ENCODE data around the gene RNF114.

RNF114 gene, protein sequence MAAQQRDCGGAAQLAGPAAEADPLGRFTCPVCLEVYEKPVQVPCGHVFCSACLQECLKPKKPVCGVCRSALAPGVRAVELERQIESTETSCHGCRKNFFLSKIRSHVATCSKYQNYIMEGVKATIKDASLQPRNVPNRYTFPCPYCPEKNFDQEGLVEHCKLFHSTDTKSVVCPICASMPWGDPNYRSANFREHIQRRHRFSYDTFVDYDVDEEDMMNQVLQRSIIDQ

GRCh38 chr20:49936153-49937026 is at the start of gene RNF114:
TSS of gene RNF114 (plus strand) at chr20:49936397. CDS start at chr20:49936413, 16 bp downstream.
- TF ChIP-seq, protein P1, sequence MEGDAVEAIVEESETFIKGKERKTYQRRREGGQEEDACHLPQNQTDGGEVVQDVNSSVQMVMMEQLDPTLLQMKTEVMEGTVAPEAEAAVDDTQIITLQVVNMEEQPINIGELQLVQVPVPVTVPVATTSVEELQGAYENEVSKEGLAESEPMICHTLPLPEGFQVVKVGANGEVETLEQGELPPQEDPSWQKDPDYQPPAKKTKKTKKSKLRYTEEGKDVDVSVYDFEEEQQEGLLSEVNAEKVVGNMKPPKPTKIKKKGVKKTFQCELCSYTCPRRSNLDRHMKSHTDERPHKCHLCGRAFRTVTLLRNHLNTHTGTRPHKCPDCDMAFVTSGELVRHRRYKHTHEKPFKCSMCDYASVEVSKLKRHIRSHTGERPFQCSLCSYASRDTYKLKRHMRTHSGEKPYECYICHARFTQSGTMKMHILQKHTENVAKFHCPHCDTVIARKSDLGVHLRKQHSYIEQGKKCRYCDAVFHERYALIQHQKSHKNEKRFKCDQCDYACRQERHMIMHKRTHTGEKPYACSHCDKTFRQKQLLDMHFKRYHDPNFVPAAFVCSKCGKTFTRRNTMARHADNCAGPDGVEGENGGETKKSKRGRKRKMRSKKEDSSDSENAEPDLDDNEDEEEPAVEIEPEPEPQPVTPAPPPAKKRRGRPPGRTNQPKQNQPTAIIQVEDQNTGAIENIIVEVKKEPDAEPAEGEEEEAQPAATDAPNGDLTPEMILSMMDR (IDR thresholded peaks at IDR 0.05; ENCODE audit: insufficient read depth, missing control alignments), result no peak
- DNase-seq (ENCODE audit: insufficient read length, low spot score) (peak; percentile 77), FAIRE-seq (no peak)

- TF ChIP-seq, protein P1 (IDR thresholded peaks at IDR 0.05; ENCODE audit: insufficient read depth, missing control alignments), result no peak
- no peak for FAIRE-seq
Observed at GRCh38 chr20:49886571-49887213, 49.5 kb upstream of the RNF114 start.

DNA sequence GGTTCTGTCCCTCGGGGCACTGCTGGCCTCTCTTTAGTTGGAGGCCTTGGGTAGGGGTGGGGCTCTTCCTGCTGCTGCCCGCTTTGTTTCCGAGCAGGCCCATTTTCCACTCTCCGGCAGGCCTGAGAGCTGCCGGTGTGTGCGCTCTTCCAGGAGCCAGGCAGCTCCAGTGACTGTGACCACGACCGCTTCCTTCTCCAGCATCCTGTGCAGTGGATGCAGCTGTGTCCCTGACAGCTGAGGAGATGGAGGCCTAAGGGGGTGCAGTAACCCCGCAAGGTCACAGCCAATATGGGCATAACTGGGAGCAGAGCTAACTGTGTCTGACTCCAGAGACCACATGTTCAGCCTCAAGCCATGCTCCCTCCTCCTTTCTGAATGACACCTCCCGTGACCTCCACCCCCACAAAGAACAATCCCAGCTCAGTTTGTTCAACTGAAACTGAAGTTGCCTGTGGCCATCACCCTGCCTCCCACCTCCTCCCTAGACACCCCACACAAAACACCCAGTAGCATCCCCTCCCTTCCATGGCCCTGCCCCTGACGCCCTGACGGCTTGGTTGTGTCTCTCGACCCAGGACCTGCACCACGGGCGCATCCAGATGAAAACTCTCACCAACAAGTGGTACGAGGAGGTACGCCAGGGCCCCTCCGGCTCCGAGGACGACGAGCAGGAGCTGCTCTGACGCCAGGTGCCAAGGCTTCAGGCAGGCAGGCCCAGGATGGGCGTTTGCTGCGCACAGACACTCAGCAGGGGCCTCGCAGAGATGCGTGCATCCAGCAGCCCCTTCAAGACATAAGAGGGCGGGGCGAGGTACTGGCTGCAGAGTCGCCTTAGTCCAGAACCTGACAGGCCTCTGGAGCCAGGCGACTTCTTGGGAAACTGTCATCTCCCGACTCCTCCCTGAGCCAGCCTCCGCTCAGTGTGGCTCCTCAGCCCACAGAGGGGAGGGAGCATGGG is 48.7 kb upstream of the RNF114 start:
- FAIRE-seq (no peak), DNase-seq (ENCODE audit: insufficient read length, low spot score) (no peak)
- TF ChIP-seq, protein P1 (IDR thresholded peaks at IDR 0.05; ENCODE audit: insufficient read depth, missing control alignments), result no peak

More at GRCh38 chr20:49886571-49887213, 49.5 kb upstream of the RNF114 start:
- no peak for DNase-seq (ENCODE audit: insufficient read length, low spot score)

- TF ChIP-seq, protein P1 (IDR thresholded peaks at IDR 0.05; ENCODE audit: insufficient read depth, missing control alignments), result peak; percentile 76
- DNase-seq (ENCODE audit: insufficient read length, low spot score) (peak; percentile 94), FAIRE-seq (no peak)
Observed at GRCh38 chr20:49888212-49889000, 47.8 kb upstream of the RNF114 start.

DNA sequence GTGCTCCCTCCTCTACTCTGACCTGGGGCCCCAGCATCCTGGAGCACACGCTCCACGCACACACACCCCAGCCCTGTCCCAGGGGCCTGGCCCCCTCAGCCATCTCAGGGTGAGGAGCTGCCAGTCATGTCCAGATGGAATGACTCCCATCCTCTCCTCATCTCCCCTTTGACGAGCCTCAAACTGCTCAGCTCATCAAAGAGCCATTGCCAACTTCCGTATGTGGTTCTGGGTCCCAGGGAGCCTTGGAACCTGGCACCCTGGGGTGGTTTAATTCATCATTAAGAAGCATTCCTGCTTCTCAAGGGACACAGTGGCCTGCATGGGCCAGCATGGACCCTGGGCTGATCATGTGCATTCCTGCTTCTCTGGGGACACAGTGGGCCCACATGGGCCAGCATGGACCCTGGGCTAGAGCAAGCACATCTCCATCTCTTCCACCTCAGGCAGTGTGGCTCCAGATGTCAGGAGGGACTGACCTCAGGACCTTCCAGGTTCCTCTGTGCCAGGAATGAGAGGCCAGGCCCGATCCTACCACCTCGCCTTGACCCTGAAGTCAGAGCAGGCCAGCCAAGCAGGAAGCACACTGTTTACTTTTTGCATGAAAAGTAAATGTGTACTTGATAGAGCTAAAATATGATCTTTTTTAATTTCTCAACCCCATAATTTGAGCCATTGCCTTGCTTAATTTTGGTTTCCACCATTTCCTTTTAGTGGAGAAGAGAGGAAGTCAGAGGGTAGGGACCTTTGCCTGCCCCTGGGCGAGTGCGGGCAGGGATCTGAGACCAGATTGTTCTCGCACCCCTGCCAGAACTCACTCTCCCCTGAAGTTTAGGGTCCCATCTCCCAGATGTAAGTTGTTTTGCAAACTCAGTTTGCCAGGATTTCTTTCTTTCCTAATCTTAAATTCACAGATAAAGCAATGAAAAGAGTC is 46.9 kb upstream of the RNF114 start:
- FAIRE-seq (no peak), DNase-seq (ENCODE audit: insufficient read length, low spot score) (no peak)
- TF ChIP-seq, protein P1 (IDR thresholded peaks at IDR 0.05; ENCODE audit: insufficient read depth, missing control alignments), result no peak
